Natural killer cell (primary cell): ENCODE data around the gene CFAP54. TPM values are rescaled to one million over a fixed set of nuclear protein-coding genes. Genes with fewer than 3 reads are reported as not detected.

Source experiments
- ATAC-seq, 3 donors: fragments of 150-1000 bp in 2 of 3; fragments of 200-7000 bp in 1 of 3; cut with Tn5 transposase; 1 replicate in 1 of 3; 2 replicates in 2 of 3; pipeline ENCODE4 v1.10.0; 2021; ENCODE audit warnings: mild to moderate bottlenecking in 2 of 3, moderate library complexity in 2 of 3
- DNase-seq, 2 donors: peaks; one replicate each; pipeline versions ENCODE4 v3.0.0 to v3.0.0-alpha.2; 2013 to 2021; ENCODE audit warnings: mixed read lengths in 1 of 2
- H3K27ac ChIP-seq: one replicate; pipeline ENCODE4 v1.5.1; 2013; ENCODE audit warnings: mild to moderate bottlenecking, low read length
- H3K27me3 ChIP-seq: one replicate; pipeline ENCODE4 v1.6.1; 2013; ENCODE audit warnings: low read length; ENCODE audit not compliant: control insufficient read depth, insufficient read depth
- H3K36me3 ChIP-seq: one replicate; pipeline ENCODE4 v1.6.1; 2013; ENCODE audit warnings: low read length; ENCODE audit not compliant: control insufficient read depth, insufficient read depth
- H3K4me1 ChIP-seq: one replicate; pipeline ENCODE4 v1.6.1; 2013; ENCODE audit warnings: low read length; ENCODE audit not compliant: control insufficient read depth, insufficient read depth
- H3K4me3 ChIP-seq: one replicate; pipeline ENCODE4 v1.5.1; 2013; ENCODE audit warnings: low read length
- H3K9me3 ChIP-seq: one replicate; pipeline ENCODE4 v1.6.1; 2013; ENCODE audit warnings: low read length; ENCODE audit not compliant: control insufficient read depth, insufficient read depth
- H3K27ac Mint-ChIP-seq, 2 donors: one replicate each; pipeline ENCODE4 v1.8.0; 2022; ENCODE audit warnings: mild to moderate bottlenecking in 2 of 2, mixed read lengths in 2 of 2, moderate library complexity in 1 of 2
- H3K27me3 Mint-ChIP-seq, 2 donors: one replicate each; pipeline ENCODE4 v1.8.0; 2022; ENCODE audit warnings: low read depth in 2 of 2, mixed read lengths in 2 of 2
- H3K36me3 Mint-ChIP-seq: one replicate; pipeline ENCODE4 v1.8.0; 2022; ENCODE audit warnings: mixed read lengths
- H3K4me1 Mint-ChIP-seq, 2 donors: one replicate each; pipeline ENCODE4 v1.8.0; 2022; ENCODE audit warnings: mixed read lengths in 2 of 2
- H3K4me3 Mint-ChIP-seq: one replicate; pipeline ENCODE4 v1.8.0; 2022; ENCODE audit warnings: mild to moderate bottlenecking, moderate library complexity, mixed read lengths
- H3K9me3 Mint-ChIP-seq, 2 donors: one replicate each; pipeline ENCODE4 v1.8.0; 2022; ENCODE audit warnings: mixed read lengths in 2 of 2
- CTCF ChIP-seq: fragments of 200-600 bp; IDR thresholded peaks from one replicate; pipeline ENCODE4 v1.8.0; 2022; ENCODE audit warnings: antibody characterized with exemption
- WGBS: methylation state at CpG from one replicate; pipeline ENCODE4 v1.1.7; 2013; ENCODE audit warnings: missing lambda C conversion rate; ENCODE audit not compliant: insufficient coverage; 5-methylcytosine and 5-hydroxymethylcytosine counted together
- intact Hi-C: fragments of 100-400 bp; cut with micrococcal nuclease; formaldehyde crosslinking; loops from one replicate; pipeline ENCODE4 v1.14.2; 2022
- total RNA-seq, 4 donors: library from RNA; stranded (reverse); fragments of 120-200 nt in 1 of 4; gene quantifications; one replicate each; pipeline versions ENCODE4 v1.2.3 to v1.2.4, GENCODE V29; 2013 to 2022

CFAP54 gene
- total RNA-seq, 3 donors from 2014 or later (not counting 1 experiment from before 2014, with no cell fraction given), result 0.56 to 1.5 (median 1.2) TPM

GRCh38 chr12:96912261-96912660 is 422.9 kb downstream of the CFAP54 start:
- Mint-ChIP-seq H3K36me3 (no peaks in the 10 kb centered on the region), H3K27ac (no peak overlapping the region), H3K4me1 (peaks cover 59 to 60% of the 10 kb centered on the region in 2 donors), H3K9me3 (peaks cover 0 to 3% of the 10 kb centered on the region in 2 donors), H3K27me3 (no peaks in the 10 kb centered on the region), H3K4me3 (no peak overlapping the region)
- intact Hi-C loops, result no loop called here
- DNase-seq (no peak), ATAC-seq (no peak)
- Histone ChIP-seq H3K4me3 (no peak overlapping the region), H3K27ac (no peak overlapping the region), H3K9me3 (no peaks in the 10 kb centered on the region), H3K27me3 (no peaks in the 10 kb centered on the region), H3K36me3 (no peaks in the 10 kb centered on the region), H3K4me1 (peaks cover 14% of the 10 kb centered on the region)
- TF ChIP-seq CTCF, result no peak
- 85% methylated on average over 1 of the region's 2 CpGs for WGBS

- H3K9me3 ChIP-seq, result no peaks in the 10 kb centered on the region
- H3K27ac Mint-ChIP-seq, result no peak overlapping the region
- no peak overlapping the region for H3K4me3 ChIP-seq
- H3K9me3 Mint-ChIP-seq, result peaks cover 0 to 3% of the 10 kb centered on the region in 2 donors
- no peak for TF ChIP-seq CTCF
- intact Hi-C loops, result no loop called here
- no peaks in the 10 kb centered on the region for H3K27me3 Mint-ChIP-seq
- DNase-seq (no peak), ATAC-seq (no peak)
- peaks cover 9% of the 10 kb centered on the region for H3K4me1 ChIP-seq
- H3K36me3 ChIP-seq, result no peaks in the 10 kb centered on the region
- no peaks in the 10 kb centered on the region for H3K27me3 ChIP-seq
- no peak overlapping the region for H3K4me3 Mint-ChIP-seq
- peaks cover 55% of the 10 kb centered on the region in 2 donors for H3K4me1 Mint-ChIP-seq
- no peaks in the 10 kb centered on the region for H3K36me3 Mint-ChIP-seq
- 87% methylated on average over 2 of the region's 2 CpGs for WGBS
- H3K27ac ChIP-seq, result no peak overlapping the region
These were observed 423.6 kb downstream of the CFAP54 start for GRCh38 chr12:96912943-96913342.

GRCh38 chr12:96919510-96920210 is 430.3 kb downstream of the CFAP54 start:
- Histone ChIP-seq H3K4me1 (no peaks in the 10 kb centered on the region), H3K4me3 (no peak overlapping the region), H3K27me3 (no peaks in the 10 kb centered on the region), H3K9me3 (no peaks in the 10 kb centered on the region), H3K36me3 (peaks cover 5% of the 10 kb centered on the region), H3K27ac (no peak overlapping the region)
- H3K27ac Mint-ChIP-seq, result no peak overlapping the region
- ATAC-seq (no peak), DNase-seq (no peak)
- no peak for TF ChIP-seq CTCF
- 100% methylated on average over 1 of the region's 2 CpGs for WGBS
- peaks cover 30 to 33% of the 10 kb centered on the region in 2 donors for H3K4me1 Mint-ChIP-seq
- no peaks in the 10 kb centered on the region for H3K36me3 Mint-ChIP-seq
- no peaks in the 10 kb centered on the region for H3K27me3 Mint-ChIP-seq
- H3K9me3 Mint-ChIP-seq, result peaks cover 0 to 3% of the 10 kb centered on the region in 2 donors
- no peak overlapping the region for H3K4me3 Mint-ChIP-seq
- intact Hi-C loops, result no loop called here

Other genes with a start within 250 kb of the CFAP54 start
- gene CDK17, start 89.1 kb upstream of the CFAP54 start, total RNA-seq, result 100 to 1,000 TPM; 199 to 234 (median 232) TPM